T-helper 2 cell treated with Interferon-gamma antibody and Interleukin-4, amounts not matched to agents 5 μg/mL and 100 μg/mL, for 36 hours (primary cell): Measurements from ENCODE around the gene DGKI.

Experiments used
- DNase-seq: peaks from one replicate; pipeline ENCODE4 v3.0.0; 2021; ENCODE audit warnings: low spot score
- H3K27ac Mint-ChIP-seq: one replicate; pipeline ENCODE4 v1.8.0; 2021; ENCODE audit warnings: mild to moderate bottlenecking, mixed read lengths
- H3K27me3 Mint-ChIP-seq: one replicate; pipeline ENCODE4 v1.8.0; 2021; ENCODE audit warnings: low read depth, mixed read lengths
- H3K36me3 Mint-ChIP-seq: one replicate; pipeline ENCODE4 v1.8.0; 2021; ENCODE audit warnings: low read depth, mixed read lengths
- H3K4me1 Mint-ChIP-seq: one replicate; pipeline ENCODE4 v1.8.0; 2021; ENCODE audit warnings: low read depth, mixed read lengths
- H3K4me3 Mint-ChIP-seq: one replicate; pipeline ENCODE4 v1.8.0; 2022; ENCODE audit warnings: mild to moderate bottlenecking, moderate library complexity, mixed read lengths
- H3K9me3 Mint-ChIP-seq: one replicate; pipeline ENCODE4 v1.8.0; 2021; ENCODE audit warnings: mixed read lengths

Gene DGKI

GRCh38 chr7:137546671-137547070 is 300.1 kb downstream of the DGKI start:
- DNase-seq = no peak
- H3K27ac Mint-ChIP-seq = no peak overlapping the region
- no peaks in the 10 kb centered on the region for H3K4me1 Mint-ChIP-seq
- no peak overlapping the region for H3K4me3 Mint-ChIP-seq
- H3K9me3 Mint-ChIP-seq = no peaks in the 10 kb centered on the region
- H3K27me3 Mint-ChIP-seq = no peaks in the 10 kb centered on the region
- no peaks in the 10 kb centered on the region for H3K36me3 Mint-ChIP-seq

GRCh38 chr7:137546009-137546408 is 300.8 kb downstream of the DGKI start:
- H3K4me1 Mint-ChIP-seq = no peaks in the 10 kb centered on the region
- H3K27me3 Mint-ChIP-seq = no peaks in the 10 kb centered on the region
- DNase-seq = no peak
- no peaks in the 10 kb centered on the region for H3K36me3 Mint-ChIP-seq
- no peaks in the 10 kb centered on the region for H3K9me3 Mint-ChIP-seq
- H3K27ac Mint-ChIP-seq = no peak overlapping the region
- no peak overlapping the region for H3K4me3 Mint-ChIP-seq

GRCh38 chr7:137545059-137545716 is 301.6 kb downstream of the DGKI start:
- no peaks in the 10 kb centered on the region for H3K36me3 Mint-ChIP-seq
- no peak overlapping the region for H3K27ac Mint-ChIP-seq
- H3K4me1 Mint-ChIP-seq = no peaks in the 10 kb centered on the region
- no peaks in the 10 kb centered on the region for H3K27me3 Mint-ChIP-seq
- H3K9me3 Mint-ChIP-seq = no peaks in the 10 kb centered on the region
- no peak for DNase-seq
- no peak overlapping the region for H3K4me3 Mint-ChIP-seq

- H3K36me3 Mint-ChIP-seq = no peaks in the 10 kb centered on the region
- no peaks in the 10 kb centered on the region for H3K27me3 Mint-ChIP-seq
- H3K9me3 Mint-ChIP-seq = no peaks in the 10 kb centered on the region
- DNase-seq = no peak
- no peak overlapping the region for H3K27ac Mint-ChIP-seq
- no peaks in the 10 kb centered on the region for H3K4me1 Mint-ChIP-seq
- no peak overlapping the region for H3K4me3 Mint-ChIP-seq
Observed at GRCh38 chr7:137544453-137545058, 302.2 kb downstream of the DGKI start.

GRCh38 chr7:137539111-137539715 is 307.6 kb downstream of the DGKI start:
- no peaks in the 10 kb centered on the region for H3K4me1 Mint-ChIP-seq
- no peaks in the 10 kb centered on the region for H3K36me3 Mint-ChIP-seq
- no peaks in the 10 kb centered on the region for H3K9me3 Mint-ChIP-seq
- H3K27me3 Mint-ChIP-seq = no peaks in the 10 kb centered on the region
- DNase-seq = no peak
- no peak overlapping the region for H3K4me3 Mint-ChIP-seq
- H3K27ac Mint-ChIP-seq = no peak overlapping the region

GRCh38 chr7:137538361-137538762 is 308.4 kb downstream of the DGKI start:
- Mint-ChIP-seq H3K27me3 (no peaks in the 10 kb centered on the region), H3K27ac (no peak overlapping the region), H3K4me3 (no peak overlapping the region), H3K36me3 (no peaks in the 10 kb centered on the region), H3K4me1 (no peaks in the 10 kb centered on the region), H3K9me3 (no peaks in the 10 kb centered on the region)
- DNase-seq = no peak

GRCh38 chr7:137535579-137535978 is 311.2 kb downstream of the DGKI start:
- H3K27me3 Mint-ChIP-seq = no peaks in the 10 kb centered on the region
- no peak for DNase-seq
- H3K4me3 Mint-ChIP-seq = no peak overlapping the region
- no peaks in the 10 kb centered on the region for H3K36me3 Mint-ChIP-seq
- H3K4me1 Mint-ChIP-seq = no peaks in the 10 kb centered on the region
- no peak overlapping the region for H3K27ac Mint-ChIP-seq
- H3K9me3 Mint-ChIP-seq = no peaks in the 10 kb centered on the region

- H3K36me3 Mint-ChIP-seq = no peaks in the 10 kb centered on the region
- no peak for DNase-seq
- no peaks in the 10 kb centered on the region for H3K9me3 Mint-ChIP-seq
- no peaks in the 10 kb centered on the region for H3K4me1 Mint-ChIP-seq
- no peaks in the 10 kb centered on the region for H3K27me3 Mint-ChIP-seq
- H3K27ac Mint-ChIP-seq = no peak overlapping the region
- no peak overlapping the region for H3K4me3 Mint-ChIP-seq
Observed at GRCh38 chr7:137531671-137532070, 315.1 kb downstream of the DGKI start.

GRCh38 chr7:137527634-137528033 is 319.1 kb downstream of the DGKI start:
- Mint-ChIP-seq H3K9me3 (no peaks in the 10 kb centered on the region), H3K36me3 (no peaks in the 10 kb centered on the region), H3K27ac (no peak overlapping the region), H3K4me3 (no peak overlapping the region), H3K27me3 (no peaks in the 10 kb centered on the region), H3K4me1 (no peaks in the 10 kb centered on the region)
- DNase-seq = no peak

GRCh38 chr7:137523171-137523570 is 323.6 kb downstream of the DGKI start:
- no peak for DNase-seq
- Mint-ChIP-seq H3K27me3 (no peaks in the 10 kb centered on the region), H3K4me3 (no peak overlapping the region), H3K36me3 (no peaks in the 10 kb centered on the region), H3K27ac (no peak overlapping the region), H3K9me3 (no peaks in the 10 kb centered on the region), H3K4me1 (no peaks in the 10 kb centered on the region)

GRCh38 chr7:137521451-137521850 is 325.3 kb downstream of the DGKI start:
- H3K4me3 Mint-ChIP-seq = no peak overlapping the region
- H3K27ac Mint-ChIP-seq = no peak overlapping the region
- H3K27me3 Mint-ChIP-seq = no peaks in the 10 kb centered on the region
- H3K9me3 Mint-ChIP-seq = no peaks in the 10 kb centered on the region
- no peaks in the 10 kb centered on the region for H3K4me1 Mint-ChIP-seq
- no peaks in the 10 kb centered on the region for H3K36me3 Mint-ChIP-seq
- DNase-seq = no peak

- no peaks in the 10 kb centered on the region for H3K4me1 Mint-ChIP-seq
- no peak for DNase-seq
- no peak overlapping the region for H3K4me3 Mint-ChIP-seq
- no peaks in the 10 kb centered on the region for H3K27me3 Mint-ChIP-seq
- H3K9me3 Mint-ChIP-seq = no peaks in the 10 kb centered on the region
- no peaks in the 10 kb centered on the region for H3K36me3 Mint-ChIP-seq
- H3K27ac Mint-ChIP-seq = no peak overlapping the region
Observed at GRCh38 chr7:137519947-137520346, 326.8 kb downstream of the DGKI start.

- no peak for DNase-seq
- H3K27me3 Mint-ChIP-seq = no peaks in the 10 kb centered on the region
- no peak overlapping the region for H3K27ac Mint-ChIP-seq
- H3K4me1 Mint-ChIP-seq = no peaks in the 10 kb centered on the region
- H3K4me3 Mint-ChIP-seq = no peak overlapping the region
- no peaks in the 10 kb centered on the region for H3K36me3 Mint-ChIP-seq
- no peaks in the 10 kb centered on the region for H3K9me3 Mint-ChIP-seq
Observed at GRCh38 chr7:137519181-137519691, 327.5 kb downstream of the DGKI start.

GRCh38 chr7:137513091-137513490 is 333.7 kb downstream of the DGKI start:
- no peaks in the 10 kb centered on the region for H3K36me3 Mint-ChIP-seq
- no peaks in the 10 kb centered on the region for H3K9me3 Mint-ChIP-seq
- no peak overlapping the region for H3K27ac Mint-ChIP-seq
- DNase-seq = no peak
- H3K4me3 Mint-ChIP-seq = no peak overlapping the region
- H3K27me3 Mint-ChIP-seq = no peaks in the 10 kb centered on the region
- no peaks in the 10 kb centered on the region for H3K4me1 Mint-ChIP-seq
